GM12801 (cell line): ENCODE measurements around the gene STX7.

Source experiments
- TF ChIP-seq, protein P1 (sequence below): IDR thresholded peaks from one replicate; pipeline ENCODE4 v1.5.1; 2011; ENCODE audit warnings: control low read depth; ENCODE audit not compliant: insufficient read length; ENCODE audit errors: extremely low read depth

Gene STX7

GRCh38 chr6:132458887-132459604 lies 53.9 kb downstream of the STX7 start:
- TF ChIP-seq, protein P1, sequence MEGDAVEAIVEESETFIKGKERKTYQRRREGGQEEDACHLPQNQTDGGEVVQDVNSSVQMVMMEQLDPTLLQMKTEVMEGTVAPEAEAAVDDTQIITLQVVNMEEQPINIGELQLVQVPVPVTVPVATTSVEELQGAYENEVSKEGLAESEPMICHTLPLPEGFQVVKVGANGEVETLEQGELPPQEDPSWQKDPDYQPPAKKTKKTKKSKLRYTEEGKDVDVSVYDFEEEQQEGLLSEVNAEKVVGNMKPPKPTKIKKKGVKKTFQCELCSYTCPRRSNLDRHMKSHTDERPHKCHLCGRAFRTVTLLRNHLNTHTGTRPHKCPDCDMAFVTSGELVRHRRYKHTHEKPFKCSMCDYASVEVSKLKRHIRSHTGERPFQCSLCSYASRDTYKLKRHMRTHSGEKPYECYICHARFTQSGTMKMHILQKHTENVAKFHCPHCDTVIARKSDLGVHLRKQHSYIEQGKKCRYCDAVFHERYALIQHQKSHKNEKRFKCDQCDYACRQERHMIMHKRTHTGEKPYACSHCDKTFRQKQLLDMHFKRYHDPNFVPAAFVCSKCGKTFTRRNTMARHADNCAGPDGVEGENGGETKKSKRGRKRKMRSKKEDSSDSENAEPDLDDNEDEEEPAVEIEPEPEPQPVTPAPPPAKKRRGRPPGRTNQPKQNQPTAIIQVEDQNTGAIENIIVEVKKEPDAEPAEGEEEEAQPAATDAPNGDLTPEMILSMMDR = no peak

DNA sequence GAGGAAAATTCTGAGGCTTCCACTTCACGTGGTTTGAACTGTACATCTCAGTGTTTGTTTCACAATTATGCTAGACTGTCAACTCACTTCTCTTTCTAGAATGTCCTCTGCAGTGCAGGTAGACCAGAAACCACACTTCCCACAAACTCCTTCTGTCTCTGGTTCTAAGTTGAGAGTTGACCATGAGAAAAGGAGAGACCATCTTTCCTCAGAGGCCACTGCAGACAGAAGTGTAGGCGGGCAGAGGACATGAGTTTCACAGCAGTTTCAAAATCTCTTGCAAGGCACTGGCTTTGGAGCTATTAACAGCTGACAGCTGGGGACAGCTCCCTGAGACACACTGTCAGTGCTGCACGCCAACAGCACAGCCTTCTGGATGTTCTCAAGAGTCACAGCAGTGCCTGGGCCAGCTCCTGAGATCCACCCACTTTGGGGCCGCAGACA lies 56.2 kb downstream of the STX7 start:
- TF ChIP-seq, protein P1 = no peak

- TF ChIP-seq, protein P1 = no peak
Measured at GRCh38 chr6:132446855-132447241, 66.1 kb downstream of the STX7 start.

GRCh38 chr6:132446141-132446854 lies 66.6 kb downstream of the STX7 start:
- TF ChIP-seq, protein P1 = no peak

DNA sequence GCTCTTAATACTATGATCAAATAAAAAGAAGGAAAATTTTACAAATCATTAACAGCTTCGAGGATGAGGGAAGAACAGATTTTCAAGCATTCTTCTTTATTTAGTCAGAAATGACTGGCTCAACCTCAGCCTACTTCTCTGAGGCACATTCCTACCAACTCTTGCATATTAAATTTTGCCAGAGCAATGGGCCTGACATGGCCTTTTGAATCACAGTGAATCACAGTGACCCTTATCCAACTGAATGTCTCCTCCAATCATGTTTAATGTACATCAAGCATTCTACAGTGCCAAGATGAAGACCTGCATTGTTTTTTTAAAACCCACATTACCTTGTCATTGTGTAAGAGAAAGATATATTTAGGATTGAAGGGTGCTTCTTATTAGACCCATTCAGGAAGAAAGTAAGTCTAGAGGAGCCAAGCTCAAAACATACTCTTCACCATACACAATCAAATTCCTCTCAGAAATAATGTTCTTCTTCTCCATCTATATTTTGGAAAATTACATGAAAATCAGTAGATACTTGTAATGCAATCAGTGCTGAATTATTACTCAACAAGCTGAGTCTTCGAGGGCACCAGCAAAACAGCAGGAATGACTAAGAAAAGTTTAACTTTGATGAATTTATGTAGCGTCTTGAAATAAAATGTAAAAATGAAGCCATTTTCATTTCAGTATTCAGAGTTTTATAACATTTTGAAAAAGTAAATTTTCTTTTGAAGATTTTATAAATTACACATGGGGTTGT lies 67.5 kb downstream of the STX7 start:
- TF ChIP-seq, protein P1 = no peak

- TF ChIP-seq, protein P1 = no peak
Measured at GRCh38 chr6:132443206-132443605, 69.7 kb downstream of the STX7 start.

GRCh38 chr6:132430110-132430509 lies 82.8 kb downstream of the STX7 start:
- TF ChIP-seq, protein P1 = no peak
